ENCODE results near the gene PSMD13.

DNA sequence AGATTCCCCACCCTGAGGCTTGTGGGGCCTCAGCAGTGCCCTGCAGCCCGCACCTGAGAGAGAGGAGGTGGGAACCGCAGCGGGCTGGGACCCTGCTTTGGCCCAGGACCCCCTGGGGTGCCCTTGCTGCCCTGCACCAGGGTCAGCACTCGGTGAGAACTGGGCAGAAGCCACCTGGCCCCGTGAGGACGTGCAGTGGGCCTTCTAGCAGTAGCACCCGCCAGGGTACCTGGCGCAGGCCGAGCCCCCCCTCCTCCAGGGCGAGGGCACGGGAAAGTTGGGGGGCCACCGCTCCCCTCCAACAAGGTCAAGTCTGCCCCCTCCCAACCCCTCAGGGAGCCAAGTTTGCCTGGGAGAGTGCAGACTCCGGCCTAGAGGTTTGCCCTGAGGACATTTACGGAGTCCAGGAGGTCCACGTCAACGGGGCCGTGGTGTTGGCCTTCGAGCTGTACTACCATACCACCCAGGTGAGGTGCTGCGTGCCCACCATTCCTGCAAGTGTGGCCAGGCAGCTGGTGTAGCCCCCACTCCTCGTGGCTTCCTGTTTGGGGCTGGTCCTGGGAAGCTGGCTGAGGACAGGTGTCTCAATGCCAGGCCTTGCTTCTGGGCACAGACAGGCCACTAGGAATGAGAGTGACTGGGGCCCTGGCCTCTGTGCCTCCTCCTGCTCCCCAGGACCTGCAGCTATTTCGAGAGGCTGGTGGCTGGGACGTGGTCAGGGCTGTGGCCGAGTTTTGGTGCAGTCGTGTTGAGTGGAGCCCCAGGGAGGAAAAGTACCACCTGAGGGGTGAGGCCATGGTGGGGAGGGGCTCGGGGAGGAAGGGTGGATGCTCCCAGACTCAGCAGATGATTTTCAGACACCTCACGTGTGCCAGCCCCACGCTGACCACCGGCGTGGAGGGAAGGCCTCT lies 55.7 kb downstream of the PSMD13 start:
- TF ChIP-seq, protein P1, sequence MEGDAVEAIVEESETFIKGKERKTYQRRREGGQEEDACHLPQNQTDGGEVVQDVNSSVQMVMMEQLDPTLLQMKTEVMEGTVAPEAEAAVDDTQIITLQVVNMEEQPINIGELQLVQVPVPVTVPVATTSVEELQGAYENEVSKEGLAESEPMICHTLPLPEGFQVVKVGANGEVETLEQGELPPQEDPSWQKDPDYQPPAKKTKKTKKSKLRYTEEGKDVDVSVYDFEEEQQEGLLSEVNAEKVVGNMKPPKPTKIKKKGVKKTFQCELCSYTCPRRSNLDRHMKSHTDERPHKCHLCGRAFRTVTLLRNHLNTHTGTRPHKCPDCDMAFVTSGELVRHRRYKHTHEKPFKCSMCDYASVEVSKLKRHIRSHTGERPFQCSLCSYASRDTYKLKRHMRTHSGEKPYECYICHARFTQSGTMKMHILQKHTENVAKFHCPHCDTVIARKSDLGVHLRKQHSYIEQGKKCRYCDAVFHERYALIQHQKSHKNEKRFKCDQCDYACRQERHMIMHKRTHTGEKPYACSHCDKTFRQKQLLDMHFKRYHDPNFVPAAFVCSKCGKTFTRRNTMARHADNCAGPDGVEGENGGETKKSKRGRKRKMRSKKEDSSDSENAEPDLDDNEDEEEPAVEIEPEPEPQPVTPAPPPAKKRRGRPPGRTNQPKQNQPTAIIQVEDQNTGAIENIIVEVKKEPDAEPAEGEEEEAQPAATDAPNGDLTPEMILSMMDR (IDR thresholded peaks at IDR 0.05; ENCODE audit: insufficient read depth, low read length, poor library complexity, severe bottlenecking): no peak
- TF ChIP-seq EZH2phosphoT487 (conservative IDR thresholded peaks at IDR 0.05; ENCODE audit: low read length): no peak
